Lower leg skin (tissue), 4 donors: ENCODE results near the gene ABCA4. TPM values are rescaled to one million over a fixed set of nuclear protein-coding genes. Genes with fewer than 3 reads are reported as not detected.

Experiments used
- DNase-seq, 2 donors: peaks; one replicate each; pipeline ENCODE4 v3.0.0-alpha.2; 2019; ENCODE audit warnings: low spot score in 2 of 2
- H3K4me3 ChIP-seq: fragments of 200-600 bp; sonication (generic); 2 replicates; pipeline ENCODE4 v1.5.1; 2017; ENCODE audit warnings: mild to moderate bottlenecking, low read depth; ENCODE audit not compliant: poor library complexity, severe bottlenecking
- POLR2A ChIP-seq, 2 donors: fragments of 450-650 bp; IDR thresholded peaks; one replicate each; pipeline ENCODE4 v1.6.1; 2016 to 2017; ENCODE audit warnings: antibody characterized with exemption in 2 of 2, mild to moderate bottlenecking in 1 of 2, moderate library complexity in 1 of 2
- WGBS, 2 donors: methylation state at CpG; one replicate each; pipeline ENCODE4 v1.1.5; 2018; 5-methylcytosine and 5-hydroxymethylcytosine counted together
- intact Hi-C: fragments of 100-400 bp; cut with DNase I; formaldehyde crosslinking; loops from one replicate; pipeline ENCODE4 v1.15.0; 2023; ENCODE audit warnings: low total_unique reads
- total RNA-seq, 4 donors: library from RNA; depleted of rRNA; stranded (reverse); fragments of >200 nt; gene quantifications; one replicate each; pipeline ENCODE4 v1.1.0, GENCODE V29; 2016
- TF ChIP-seq, protein P1 (sequence below), 3 donors: fragments of 450-650 bp; IDR thresholded peaks; one replicate each; pipeline ENCODE4 v1.5.1; 2016; ENCODE audit warnings: antibody characterized with exemption in 3 of 3, mild to moderate bottlenecking in 3 of 3, moderate library complexity in 2 of 3

ABCA4 gene
- total RNA-seq, 4 donors from 2014 or later = 0.46 to 5.3 (median 3.8) TPM

DNA sequence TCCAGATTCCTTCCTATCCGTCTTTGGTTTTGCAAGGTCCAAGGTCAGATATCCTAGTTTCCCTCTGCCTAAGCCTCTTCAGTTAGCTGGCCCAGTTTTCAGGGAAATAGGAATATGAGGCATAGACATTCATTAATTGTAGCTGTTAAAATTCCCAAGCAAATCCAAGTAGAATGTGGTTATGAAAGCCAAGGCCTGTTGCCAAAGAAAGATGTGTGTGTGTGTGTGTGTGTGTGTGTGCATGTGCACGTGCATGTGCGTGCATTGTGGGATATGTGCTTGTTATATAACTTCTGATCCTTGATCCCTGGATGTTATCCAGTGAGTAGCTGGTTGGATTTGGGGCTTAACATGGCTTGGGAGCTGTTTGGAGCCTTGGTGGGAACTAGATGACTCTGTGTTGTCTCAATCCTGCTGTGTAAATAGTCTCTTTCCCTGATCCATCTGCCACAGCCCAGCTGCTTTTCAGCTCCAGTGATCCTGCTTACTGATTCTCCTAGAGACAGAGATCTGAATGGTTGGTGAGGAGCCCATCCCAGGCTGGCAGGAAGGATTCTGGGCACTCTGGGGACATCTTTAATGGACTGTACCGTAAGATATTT, 141.1 kb downstream of the ABCA4 start:
- 21 to 29% methylated on average over 4 of the region's 4 CpGs for WGBS, 2 donors
- intact Hi-C loops = no loop called here
- TF ChIP-seq, protein P1, sequence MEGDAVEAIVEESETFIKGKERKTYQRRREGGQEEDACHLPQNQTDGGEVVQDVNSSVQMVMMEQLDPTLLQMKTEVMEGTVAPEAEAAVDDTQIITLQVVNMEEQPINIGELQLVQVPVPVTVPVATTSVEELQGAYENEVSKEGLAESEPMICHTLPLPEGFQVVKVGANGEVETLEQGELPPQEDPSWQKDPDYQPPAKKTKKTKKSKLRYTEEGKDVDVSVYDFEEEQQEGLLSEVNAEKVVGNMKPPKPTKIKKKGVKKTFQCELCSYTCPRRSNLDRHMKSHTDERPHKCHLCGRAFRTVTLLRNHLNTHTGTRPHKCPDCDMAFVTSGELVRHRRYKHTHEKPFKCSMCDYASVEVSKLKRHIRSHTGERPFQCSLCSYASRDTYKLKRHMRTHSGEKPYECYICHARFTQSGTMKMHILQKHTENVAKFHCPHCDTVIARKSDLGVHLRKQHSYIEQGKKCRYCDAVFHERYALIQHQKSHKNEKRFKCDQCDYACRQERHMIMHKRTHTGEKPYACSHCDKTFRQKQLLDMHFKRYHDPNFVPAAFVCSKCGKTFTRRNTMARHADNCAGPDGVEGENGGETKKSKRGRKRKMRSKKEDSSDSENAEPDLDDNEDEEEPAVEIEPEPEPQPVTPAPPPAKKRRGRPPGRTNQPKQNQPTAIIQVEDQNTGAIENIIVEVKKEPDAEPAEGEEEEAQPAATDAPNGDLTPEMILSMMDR (IDR thresholded peaks at IDR 0.05) = no peak
- TF ChIP-seq POLR2A (IDR thresholded peaks at IDR 0.05) = no peak
- no peak overlapping the region for H3K4me3 ChIP-seq
- peak in 1 of 2 donors; percentile 39 for DNase-seq

- intact Hi-C loops = no loop called here
- no peak for DNase-seq
- H3K4me3 ChIP-seq = no peak overlapping the region
- TF ChIP-seq, protein P1 (IDR thresholded peaks at IDR 0.05) = no peak
- no peak for TF ChIP-seq POLR2A (IDR thresholded peaks at IDR 0.05)
- 36 to 39% methylated on average over 7 of the region's 7 CpGs for WGBS, 2 donors
Observed at GRCh38 chr1:93979040-93979717, 141.8 kb downstream of the ABCA4 start.

DNA sequence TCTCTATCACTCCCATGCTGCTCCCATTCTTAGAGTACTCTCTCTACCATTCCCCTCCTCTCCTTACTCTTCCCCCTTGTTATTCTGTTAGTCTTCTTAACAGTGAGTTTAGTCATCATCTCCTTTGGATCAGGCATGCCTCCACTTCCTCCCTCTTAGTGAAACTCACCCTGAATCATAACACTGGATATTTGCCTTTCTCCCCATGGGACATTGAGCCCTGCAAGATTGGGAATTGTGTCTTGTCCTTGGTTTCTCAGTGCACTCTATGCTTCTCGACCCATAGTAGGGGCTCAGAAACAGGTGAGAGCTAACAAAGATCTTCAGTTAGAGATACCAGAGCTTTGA, 143.4 kb downstream of the ABCA4 start:
- no peak overlapping the region for H3K4me3 ChIP-seq
- intact Hi-C loops = no loop called here
- WGBS, 2 donors = 81 to 89% methylated on average over 1 of the region's 1 CpG
- TF ChIP-seq, protein P1 (IDR thresholded peaks at IDR 0.05) = no peak
- TF ChIP-seq POLR2A (IDR thresholded peaks at IDR 0.05) = no peak
- no peak for DNase-seq

- intact Hi-C loops = no loop called here
- no peak for TF ChIP-seq POLR2A (IDR thresholded peaks at IDR 0.05)
- TF ChIP-seq, protein P1 (IDR thresholded peaks at IDR 0.05) = no peak
- H3K4me3 ChIP-seq = no peak overlapping the region
- DNase-seq = no peak
Observed at GRCh38 chr1:93976711-93977597, 144.0 kb downstream of the ABCA4 start.

- intact Hi-C loops = no loop called here
- H3K4me3 ChIP-seq = no peak overlapping the region
- DNase-seq = no peak
- WGBS, 2 donors = 76 to 88% methylated on average over 2 of the region's 2 CpGs
- TF ChIP-seq POLR2A (IDR thresholded peaks at IDR 0.05) = no peak
- TF ChIP-seq, protein P1 (IDR thresholded peaks at IDR 0.05) = no peak
Observed at GRCh38 chr1:93976291-93976690, 144.7 kb downstream of the ABCA4 start.
